Activated T-cell treated with anti-CD3 and anti-CD28 coated beads, Interleukin-2, amount 50 U/mL, for 4 hours (primary cell): ENCODE measurements around the gene ZFYVE16. TPM values are rescaled to one million over a fixed set of nuclear protein-coding genes. Genes with fewer than 3 reads are reported as not detected.
"Not testable (repeated sequence)": the region's sequence is repeated elsewhere in the genome, so short reads cannot be mapped to it uniquely, and the experiment has no call there.

Experiments used
- ATAC-seq, 2 donors: fragments of 200-7000 bp; cut with Tn5 transposase; one replicate each; pipeline ENCODE4 v1.10.0; 2021
- DNase-seq: peaks from one replicate; pipeline ENCODE4 v3.0.0-alpha.2; 2020
- H3K27me3 Mint-ChIP-seq: one replicate; pipeline ENCODE4 v1.8.0; 2021; ENCODE audit warnings: low read depth, mixed read lengths
- H3K36me3 Mint-ChIP-seq: one replicate; pipeline ENCODE4 v1.8.0; 2022; ENCODE audit warnings: mixed read lengths; ENCODE audit not compliant: insufficient read depth
- H3K4me1 Mint-ChIP-seq: one replicate; pipeline ENCODE4 v1.8.0; 2021; ENCODE audit warnings: low read depth, mixed read lengths
- H3K4me3 Mint-ChIP-seq: one replicate; pipeline ENCODE4 v1.8.0; 2021; ENCODE audit warnings: mild to moderate bottlenecking, moderate library complexity, mixed read lengths
- H3K9me3 Mint-ChIP-seq: one replicate; pipeline ENCODE4 v1.8.0; 2021; ENCODE audit warnings: mixed read lengths
- total RNA-seq, 3 donors: library from RNA; stranded (reverse); gene quantifications; one replicate each; pipeline ENCODE4 v1.2.1, GENCODE V29; 2021

ZFYVE16 gene
- total RNA-seq, 3 donors from 2014 or later = 4.0 to 5.1 (median 4.9) TPM

DNA sequence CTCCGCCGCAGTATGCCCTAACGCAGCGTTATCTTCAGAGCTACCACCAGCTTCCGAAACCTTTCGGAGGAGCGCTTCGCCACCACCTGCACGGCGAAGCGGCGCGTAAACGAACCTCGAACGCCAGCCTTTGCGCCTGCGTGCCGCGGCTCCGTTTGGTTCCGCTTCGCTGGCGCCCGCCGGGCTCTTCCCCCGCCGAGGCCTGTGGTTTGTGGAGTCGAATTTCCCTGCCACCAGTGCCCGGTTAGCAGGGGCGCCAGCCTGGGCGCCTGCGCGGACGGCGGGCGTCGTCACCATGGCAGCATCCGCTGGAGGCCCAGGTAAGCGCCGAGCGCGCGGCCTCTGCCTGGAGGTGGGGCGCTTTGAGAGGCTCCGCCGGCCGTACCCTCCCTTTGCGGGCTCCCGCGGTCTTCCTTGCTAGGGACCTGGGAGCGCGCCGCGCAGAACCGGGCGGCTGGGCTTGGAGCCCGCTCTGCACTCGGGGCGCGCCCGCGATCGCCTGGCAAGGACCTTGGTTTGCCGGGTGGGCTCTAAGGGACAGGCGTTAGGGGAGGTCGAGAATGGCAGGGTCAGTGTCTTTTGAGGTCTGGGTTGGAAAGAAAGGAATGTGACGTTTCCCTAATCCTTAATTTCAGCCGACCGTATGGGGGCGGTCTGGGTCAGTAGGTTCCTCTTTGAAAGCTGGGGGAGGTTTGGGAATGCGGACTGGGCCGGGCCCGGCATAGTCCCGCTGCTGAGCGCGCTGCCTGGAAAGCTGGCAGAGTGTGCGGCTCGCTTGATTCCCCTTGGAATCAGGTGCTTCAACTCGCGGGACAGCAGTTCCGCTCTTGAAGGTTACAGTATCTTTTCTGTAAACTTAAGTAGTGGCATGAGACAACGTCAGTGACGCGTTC is 80.2 kb downstream of the ZFYVE16 start, which contains the start of gene FAM151B:
Gene FAM151B (plus strand): TSS at position 272 of the 893 bp plus-strand sequence. CDS start 24 bp downstream, at position 296.
- ATAC-seq = peak; percentile 93 to 95
- Mint-ChIP-seq H3K4me3 (peak within 1 kb of the TSS; percentile 80), H3K4me1 (peaks cover 17% of the 10 kb centered on the region), H3K36me3 (peaks cover 3% of the 10 kb centered on the region), H3K9me3 (peaks cover 5% of the 10 kb centered on the region), H3K27me3 (peaks cover 25% of the 10 kb centered on the region)
- peak; percentile 56 for DNase-seq

DNA sequence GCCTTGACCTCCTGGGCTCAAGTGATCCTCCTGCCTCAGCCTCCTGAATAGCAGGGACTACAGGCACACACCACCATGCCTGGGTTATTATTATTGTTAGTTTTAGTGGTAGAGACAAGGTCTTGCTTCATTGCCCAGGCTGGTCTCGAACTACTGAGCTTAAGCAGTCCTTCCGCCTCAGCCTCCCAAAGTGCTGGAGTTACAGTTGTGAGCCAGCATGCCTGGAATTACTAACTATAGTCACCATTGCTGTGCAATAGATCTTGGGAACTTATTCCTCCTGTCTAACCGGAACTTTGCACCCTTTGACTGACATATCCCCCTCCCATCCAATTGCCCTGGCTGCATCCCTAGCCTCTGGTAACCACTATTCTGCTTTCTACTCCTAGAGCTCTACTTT is 83.4 kb downstream of the ZFYVE16 start:
- Mint-ChIP-seq H3K36me3 (no peaks in the 10 kb centered on the region), H3K27me3 (peaks cover 22% of the 10 kb centered on the region), H3K4me3 (no peak overlapping the region), H3K4me1 (peaks cover 17% of the 10 kb centered on the region), H3K9me3 (no peaks in the 10 kb centered on the region)
- DNase-seq (no peak), ATAC-seq (no peak)

DNA sequence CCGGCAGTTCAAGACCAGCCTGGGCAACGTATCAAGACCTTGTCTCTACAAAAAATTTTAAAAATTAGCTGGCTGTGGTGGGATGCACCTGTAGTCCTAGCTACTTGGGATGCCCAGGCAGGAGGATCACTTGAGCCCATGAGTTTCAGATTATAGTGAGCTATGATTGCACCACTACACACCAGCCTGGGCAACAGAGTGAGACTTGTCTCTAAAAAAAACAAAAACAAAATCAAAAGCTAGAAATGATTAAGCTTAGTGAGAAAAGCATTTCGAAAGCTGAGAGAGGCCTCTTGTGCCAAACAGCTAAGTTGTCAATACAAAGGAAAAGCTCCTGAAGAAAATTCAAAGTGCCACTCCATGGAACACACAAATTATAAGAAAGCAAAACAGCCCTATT is 84.9 kb downstream of the ZFYVE16 start:
- H3K36me3 Mint-ChIP-seq = no peaks in the 10 kb centered on the region
- no peak overlapping the region for H3K4me3 Mint-ChIP-seq
- ATAC-seq (no peak), DNase-seq (no peak)
- peaks cover 14% of the 10 kb centered on the region for H3K27me3 Mint-ChIP-seq
- H3K9me3 Mint-ChIP-seq = no peaks in the 10 kb centered on the region
- H3K4me1 Mint-ChIP-seq = peaks cover 5% of the 10 kb centered on the region

DNA sequence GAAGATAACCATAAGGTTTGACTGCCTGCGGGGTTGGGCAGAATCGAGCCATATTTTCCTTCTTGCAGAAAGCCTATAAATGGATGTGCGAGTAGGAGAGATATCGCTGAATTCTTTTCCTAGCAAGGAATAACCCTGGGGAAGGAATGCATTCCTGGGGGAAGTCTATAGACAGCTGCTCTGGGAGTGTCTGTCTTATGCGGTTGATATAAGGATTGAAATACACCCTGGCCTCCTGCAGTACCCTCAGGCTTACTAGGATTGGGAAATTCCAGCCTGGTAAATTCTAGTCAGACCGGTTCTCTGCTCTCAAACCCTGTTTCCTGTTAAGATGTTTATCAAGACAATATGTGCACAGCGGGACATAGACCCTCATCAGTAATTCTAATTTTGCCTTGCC is 85.6 kb downstream of the ZFYVE16 start:
- not testable (repeated sequence) for H3K9me3 Mint-ChIP-seq, ATAC-seq, H3K4me1 Mint-ChIP-seq, H3K36me3 Mint-ChIP-seq, H3K4me3 Mint-ChIP-seq, DNase-seq
- H3K27me3 Mint-ChIP-seq = peaks cover 11% of the 10 kb centered on the region

DNA sequence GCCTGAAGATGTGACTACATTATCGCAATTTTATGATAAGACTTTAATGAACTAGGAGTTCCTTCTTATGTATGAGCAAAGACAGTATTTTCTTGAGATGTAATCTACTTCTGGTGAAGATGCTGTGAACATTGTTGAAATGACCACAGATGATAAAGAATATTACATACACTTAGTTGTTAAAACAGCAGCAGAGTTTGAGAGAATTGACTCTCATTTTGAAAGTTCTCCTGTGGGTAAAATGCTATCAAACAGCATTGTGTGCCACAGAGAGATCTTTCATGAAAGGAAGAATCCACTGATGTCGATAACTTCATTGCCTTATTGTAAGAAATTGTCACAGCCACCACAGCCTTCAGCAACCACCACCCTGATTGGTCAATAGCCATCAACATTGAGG is 88.0 kb downstream of the ZFYVE16 start:
- Mint-ChIP-seq H3K4me3 (no peak overlapping the region), H3K4me1 (no peaks in the 10 kb centered on the region), H3K36me3 (no peaks in the 10 kb centered on the region), H3K27me3 (peaks cover 2% of the 10 kb centered on the region), H3K9me3 (no peaks in the 10 kb centered on the region)
- DNase-seq (no peak), ATAC-seq (no peak)

DNA sequence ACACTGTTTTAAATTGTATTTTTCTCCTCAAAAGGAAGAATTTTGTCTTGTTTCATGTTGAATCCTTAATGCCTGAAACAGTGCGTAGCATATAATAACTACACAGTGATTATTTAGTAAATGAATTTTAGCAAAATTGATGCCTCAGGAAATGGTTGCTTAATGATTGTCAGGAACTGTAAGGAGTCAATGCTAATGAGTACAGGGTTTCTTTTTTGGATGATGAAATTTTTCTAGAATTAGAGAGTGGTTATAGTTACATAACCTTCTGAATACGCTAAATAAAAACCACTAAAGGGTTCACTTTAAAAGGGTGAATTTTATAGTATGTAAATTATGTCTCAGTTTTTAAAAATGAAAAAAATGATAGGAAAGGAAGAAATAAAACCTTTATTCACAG is 94.9 kb downstream of the ZFYVE16 start:
- DNase-seq (no peak), ATAC-seq (no peak)
- peaks cover 3% of the 10 kb centered on the region for H3K4me1 Mint-ChIP-seq
- H3K4me3 Mint-ChIP-seq = no peak overlapping the region
- H3K9me3 Mint-ChIP-seq = no peaks in the 10 kb centered on the region
- H3K36me3 Mint-ChIP-seq = no peaks in the 10 kb centered on the region
- H3K27me3 Mint-ChIP-seq = no peaks in the 10 kb centered on the region

DNA sequence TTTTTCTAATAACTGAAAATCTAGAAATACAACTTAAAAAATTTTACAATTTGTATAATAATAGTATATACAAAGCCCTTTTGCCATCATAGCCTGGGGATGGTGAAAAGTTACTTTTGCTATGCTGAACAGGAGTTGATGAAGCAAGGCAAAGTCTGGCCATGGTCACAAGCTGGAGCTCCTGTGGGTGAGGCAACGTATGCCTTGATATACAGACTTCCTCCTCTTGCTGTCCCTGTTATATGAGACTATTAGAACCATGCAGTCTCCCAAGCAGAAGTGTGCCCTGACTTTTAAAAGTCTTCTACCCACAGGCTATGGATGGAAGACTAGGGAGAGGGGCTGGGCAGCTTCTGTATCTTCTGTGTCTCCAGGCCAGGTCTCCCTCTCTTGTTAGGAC is 95.8 kb downstream of the ZFYVE16 start:
- ATAC-seq = no peak
- no peaks in the 10 kb centered on the region for H3K9me3 Mint-ChIP-seq
- no peak for DNase-seq

DNA sequence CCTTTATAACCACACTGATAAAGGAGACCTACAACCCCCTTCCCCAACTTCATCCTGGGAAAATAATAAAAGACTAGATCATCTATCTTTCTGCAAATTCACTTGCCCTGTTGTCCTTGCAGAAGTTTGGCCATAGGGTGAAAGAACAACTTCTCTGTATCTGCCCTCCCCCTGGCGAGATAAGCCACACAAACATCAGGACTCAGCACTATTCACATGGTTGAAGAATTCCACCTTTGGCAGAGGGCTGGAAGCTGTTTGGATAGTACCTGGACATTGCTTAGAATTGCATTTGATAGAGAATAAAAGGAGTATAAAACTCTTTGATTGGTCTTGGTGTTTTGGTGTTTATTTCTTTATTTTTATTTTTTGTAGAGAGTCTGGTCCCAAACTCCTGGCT is 97.0 kb downstream of the ZFYVE16 start:
- ATAC-seq = no peak
- Mint-ChIP-seq H3K9me3 (no peaks in the 10 kb centered on the region), H3K4me3 (no peak overlapping the region), H3K4me1 (peaks cover 3% of the 10 kb centered on the region), H3K27me3 (no peaks in the 10 kb centered on the region), H3K36me3 (no peaks in the 10 kb centered on the region)
- no peak for DNase-seq

More for the DNA sequence above, 95.8 kb downstream of the ZFYVE16 start:
- Mint-ChIP-seq H3K4me3 (no peak overlapping the region), H3K36me3 (no peaks in the 10 kb centered on the region), H3K27me3 (no peaks in the 10 kb centered on the region), H3K4me1 (peaks cover 3% of the 10 kb centered on the region)

DNA sequence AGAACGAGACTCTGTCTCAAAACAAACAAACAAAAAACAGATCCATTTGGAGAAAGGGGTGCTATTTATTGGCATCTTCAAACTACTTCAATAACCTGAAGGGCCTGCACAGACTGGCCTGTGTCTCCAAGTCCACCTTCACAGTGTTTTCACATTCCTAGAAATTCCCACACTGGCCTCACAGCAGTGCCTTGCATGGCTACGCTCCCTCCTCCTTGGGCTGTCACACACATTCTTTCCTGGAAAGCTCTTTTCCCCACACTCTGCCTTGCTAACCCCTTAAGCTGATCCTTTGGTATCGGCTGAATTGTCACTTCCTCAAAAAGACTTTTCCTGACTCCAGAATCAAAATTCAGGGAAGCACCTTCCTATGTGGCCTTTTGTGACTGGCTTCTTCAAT is 99.8 kb downstream of the ZFYVE16 start:
- no peak for DNase-seq
- Mint-ChIP-seq H3K4me1 (peaks cover 3% of the 10 kb centered on the region), H3K36me3 (peaks cover 2% of the 10 kb centered on the region), H3K9me3 (no peaks in the 10 kb centered on the region), H3K27me3 (no peaks in the 10 kb centered on the region), H3K4me3 (no peak overlapping the region)
- ATAC-seq = no peak

DNA sequence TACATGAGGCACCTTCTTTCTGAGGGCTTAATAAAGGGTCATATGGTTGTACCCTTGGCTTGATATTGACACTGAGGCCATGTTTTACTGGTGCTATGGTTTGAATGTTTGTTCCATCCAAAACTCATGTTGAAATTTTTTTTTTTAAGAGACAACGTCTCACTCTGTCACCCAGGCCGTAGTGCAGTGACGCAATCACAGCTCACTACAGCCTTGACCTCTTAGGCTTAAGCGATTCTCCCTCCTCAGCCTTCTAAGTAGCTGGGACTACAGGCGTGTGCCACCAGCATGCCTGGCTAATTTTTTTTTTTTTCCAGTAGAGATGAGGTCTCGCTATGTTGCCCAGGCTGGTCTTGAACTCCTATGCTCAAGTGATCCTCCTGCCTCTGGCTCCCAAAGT is 101.0 kb downstream of the ZFYVE16 start:
- H3K27me3 Mint-ChIP-seq = no peaks in the 10 kb centered on the region
- no peak overlapping the region for H3K4me3 Mint-ChIP-seq
- no peaks in the 10 kb centered on the region for H3K9me3 Mint-ChIP-seq
- H3K36me3 Mint-ChIP-seq = peaks cover 2% of the 10 kb centered on the region
- DNase-seq (no peak), ATAC-seq (no peak)
- peaks cover 3% of the 10 kb centered on the region for H3K4me1 Mint-ChIP-seq

DNA sequence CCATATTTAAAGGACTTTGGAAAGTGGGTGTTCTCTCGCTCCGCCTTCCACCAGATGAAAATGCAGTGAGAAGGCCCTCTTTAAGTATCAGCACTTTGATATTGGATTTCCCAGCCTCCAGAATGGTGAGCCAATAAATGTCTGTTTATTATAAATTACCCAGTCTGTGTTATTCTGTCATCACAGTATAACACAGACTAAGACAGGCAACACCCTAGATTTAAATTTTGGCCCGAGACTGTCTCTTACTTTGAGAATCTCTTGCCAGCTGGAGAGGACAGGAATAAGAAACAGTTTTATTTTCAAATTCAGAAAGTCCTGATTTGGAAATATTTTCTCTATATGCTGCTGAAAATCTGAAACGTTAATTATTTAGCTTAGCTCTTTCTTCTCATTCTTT is 101.5 kb downstream of the ZFYVE16 start:
- Mint-ChIP-seq H3K27me3 (no peaks in the 10 kb centered on the region), H3K36me3 (peaks cover 2% of the 10 kb centered on the region), H3K9me3 (no peaks in the 10 kb centered on the region)

DNA sequence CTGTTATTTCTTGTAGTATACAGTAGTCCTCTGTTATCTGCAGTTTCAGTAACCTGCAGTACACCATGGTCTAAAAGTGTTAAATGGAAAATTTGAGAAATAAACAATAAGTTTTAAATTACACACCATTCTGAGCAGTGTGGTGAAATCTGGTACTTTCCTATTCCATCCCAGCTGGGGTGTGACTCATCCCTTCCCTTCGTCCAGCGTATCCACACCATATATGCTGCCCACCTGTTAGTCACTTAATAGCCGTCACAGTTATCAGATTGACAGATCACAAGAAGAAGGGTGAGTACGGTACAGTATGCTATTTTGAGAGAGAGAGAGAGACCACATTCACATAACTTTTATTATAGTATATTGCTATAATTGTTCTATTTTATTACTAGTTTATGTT is 109.0 kb downstream of the ZFYVE16 start:
- no peaks in the 10 kb centered on the region for H3K4me1 Mint-ChIP-seq
- H3K36me3 Mint-ChIP-seq = no peaks in the 10 kb centered on the region
- H3K27me3 Mint-ChIP-seq = no peaks in the 10 kb centered on the region
- no peak overlapping the region for H3K4me3 Mint-ChIP-seq
- no peaks in the 10 kb centered on the region for H3K9me3 Mint-ChIP-seq
- DNase-seq (no peak), ATAC-seq (peak; percentile 55 to 66)

More for the DNA sequence above, 101.5 kb downstream of the ZFYVE16 start:
- no peak for ATAC-seq
- no peak for DNase-seq
- no peak overlapping the region for H3K4me3 Mint-ChIP-seq
- no peaks in the 10 kb centered on the region for H3K4me1 Mint-ChIP-seq
